Calu3 (cell line): ENCODE measurements around the gene NABP1. TPM values are rescaled to one million over a fixed set of nuclear protein-coding genes. Genes with fewer than 3 reads are reported as not detected.

Source experiments
- BruUV-seq: library from RNA; stranded (reverse); fragments of 400-500 nt; replicated peaks from 2 replicates; lab custom pipeline; 2021; lab: Mats Ljungman, UMichigan
- CTCF ChIA-PET: fragments of 300-600 bp; sonication (Branson Sonifier 250); formaldehyde crosslinking; loops from one replicate; lab custom pipeline; 2022; ENCODE audit warnings: antibody characterized with exemption; lab: Charles Lee
- DNase-seq: peaks from one replicate; pipeline ENCODE4 v3.0.0; 2022
- H3K27ac Mint-ChIP-seq: one replicate; pipeline ENCODE4 v1.8.0; 2022; ENCODE audit warnings: mixed read lengths; ENCODE audit not compliant: unreplicated experiment
- H3K27me3 Mint-ChIP-seq: one replicate; pipeline ENCODE4 v1.8.0; 2022; ENCODE audit warnings: mixed read lengths; ENCODE audit not compliant: unreplicated experiment
- H3K36me3 Mint-ChIP-seq: one replicate; pipeline ENCODE4 v1.8.0; 2022; ENCODE audit warnings: mild to moderate bottlenecking, moderate library complexity, mixed read lengths; ENCODE audit not compliant: insufficient read depth, unreplicated experiment
- H3K4me1 Mint-ChIP-seq: one replicate; pipeline ENCODE4 v1.8.0; 2022; ENCODE audit warnings: mild to moderate bottlenecking, low read depth, mixed read lengths; ENCODE audit not compliant: unreplicated experiment
- H3K4me3 Mint-ChIP-seq: one replicate; pipeline ENCODE4 v1.8.0; 2022; ENCODE audit warnings: mild to moderate bottlenecking, low read depth, moderate library complexity, mixed read lengths; ENCODE audit not compliant: unreplicated experiment
- H3K9me3 Mint-ChIP-seq: one replicate; pipeline ENCODE4 v1.8.0; 2022; ENCODE audit warnings: low read depth, mixed read lengths; ENCODE audit not compliant: unreplicated experiment
- intact Hi-C: fragments of 100-400 bp; cut with micrococcal nuclease; formaldehyde crosslinking; loops from one replicate; pipeline ENCODE4 v1.10.0; 2022; ENCODE audit not compliant: unreplicated experiment
- total RNA-seq: library from RNA; stranded (reverse); gene quantifications from 2 replicates; pipeline ENCODE4 v1.2.3, GENCODE V29; 2022
- TF ChIP-seq, protein P1 (sequence below): fragments of 200-600 bp; IDR thresholded peaks from one replicate; pipeline ENCODE4 v1.8.0; 2022; ENCODE audit warnings: antibody characterized with exemption; ENCODE audit not compliant: unreplicated experiment

The NABP1 gene
- total RNA-seq, 1 experiment from 2014 or later, result 71.8 TPM

DNA sequence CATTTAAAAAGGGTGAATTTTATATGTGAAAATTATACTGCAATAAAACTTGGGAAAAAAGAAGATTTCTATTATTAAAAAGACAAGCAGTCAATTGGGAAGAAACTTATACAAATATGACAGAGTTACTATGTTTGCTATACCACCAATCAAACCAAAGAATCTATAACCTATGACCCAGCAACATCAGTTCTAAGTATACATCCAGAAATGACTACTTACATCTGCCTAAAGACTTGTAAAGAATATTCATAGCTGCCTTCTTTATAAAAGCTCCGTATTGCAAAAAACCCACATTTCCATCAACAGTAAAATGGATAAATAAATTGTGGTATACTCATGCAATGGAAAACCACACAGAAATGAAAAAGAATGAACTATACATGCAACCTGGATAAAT, 32.9 kb upstream of the NABP1 start:
- H3K27me3 Mint-ChIP-seq, result no peaks in the 10 kb centered on the region
- peaks cover 6% of the 10 kb centered on the region for H3K4me1 Mint-ChIP-seq
- TF ChIP-seq, protein P1, sequence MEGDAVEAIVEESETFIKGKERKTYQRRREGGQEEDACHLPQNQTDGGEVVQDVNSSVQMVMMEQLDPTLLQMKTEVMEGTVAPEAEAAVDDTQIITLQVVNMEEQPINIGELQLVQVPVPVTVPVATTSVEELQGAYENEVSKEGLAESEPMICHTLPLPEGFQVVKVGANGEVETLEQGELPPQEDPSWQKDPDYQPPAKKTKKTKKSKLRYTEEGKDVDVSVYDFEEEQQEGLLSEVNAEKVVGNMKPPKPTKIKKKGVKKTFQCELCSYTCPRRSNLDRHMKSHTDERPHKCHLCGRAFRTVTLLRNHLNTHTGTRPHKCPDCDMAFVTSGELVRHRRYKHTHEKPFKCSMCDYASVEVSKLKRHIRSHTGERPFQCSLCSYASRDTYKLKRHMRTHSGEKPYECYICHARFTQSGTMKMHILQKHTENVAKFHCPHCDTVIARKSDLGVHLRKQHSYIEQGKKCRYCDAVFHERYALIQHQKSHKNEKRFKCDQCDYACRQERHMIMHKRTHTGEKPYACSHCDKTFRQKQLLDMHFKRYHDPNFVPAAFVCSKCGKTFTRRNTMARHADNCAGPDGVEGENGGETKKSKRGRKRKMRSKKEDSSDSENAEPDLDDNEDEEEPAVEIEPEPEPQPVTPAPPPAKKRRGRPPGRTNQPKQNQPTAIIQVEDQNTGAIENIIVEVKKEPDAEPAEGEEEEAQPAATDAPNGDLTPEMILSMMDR, result no peak
- no peak overlapping the region for H3K27ac Mint-ChIP-seq
- H3K4me3 Mint-ChIP-seq, result no peak overlapping the region
- intact Hi-C loops, result no loop called here
- H3K9me3 Mint-ChIP-seq, result no peaks in the 10 kb centered on the region
- no peak for DNase-seq
- CTCF ChIA-PET, result no interaction called here
- H3K36me3 Mint-ChIP-seq, result no peaks in the 10 kb centered on the region
- no TSS peak for BruUV-seq

DNA sequence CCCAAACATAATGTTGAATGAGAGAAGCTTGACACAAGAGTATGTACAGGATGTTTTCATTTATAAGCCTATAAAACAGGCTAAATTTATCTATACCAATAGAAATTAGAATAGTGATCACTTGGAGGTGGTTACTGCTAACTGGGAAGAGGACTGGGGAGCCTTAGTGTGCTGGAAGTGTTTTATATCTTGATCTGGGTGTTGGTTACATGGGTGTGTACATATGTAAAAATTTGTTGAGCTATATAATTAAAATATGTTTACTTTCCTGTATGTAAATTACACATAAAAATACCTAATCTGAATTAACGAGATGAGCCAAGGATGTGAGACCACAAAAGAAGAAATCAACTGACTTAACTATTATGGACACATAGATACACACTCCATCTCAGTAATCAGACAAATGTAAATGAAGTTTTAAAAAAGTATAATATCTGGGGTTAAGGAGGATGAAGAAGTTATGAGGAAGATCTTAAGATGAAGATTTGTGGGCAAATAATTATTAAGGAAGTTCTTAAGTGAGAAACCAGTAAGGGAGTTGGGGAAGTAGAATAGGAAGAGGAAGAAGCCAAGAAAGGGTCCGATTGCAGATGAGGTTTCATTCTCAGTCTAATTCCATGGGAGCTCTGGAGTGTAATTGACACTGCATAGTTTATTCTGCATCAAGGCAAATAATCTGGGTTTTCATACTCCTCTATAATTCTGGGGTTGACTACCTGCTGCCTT, 32.3 kb upstream of the NABP1 start:
- no peaks in the 10 kb centered on the region for H3K9me3 Mint-ChIP-seq

DNA sequence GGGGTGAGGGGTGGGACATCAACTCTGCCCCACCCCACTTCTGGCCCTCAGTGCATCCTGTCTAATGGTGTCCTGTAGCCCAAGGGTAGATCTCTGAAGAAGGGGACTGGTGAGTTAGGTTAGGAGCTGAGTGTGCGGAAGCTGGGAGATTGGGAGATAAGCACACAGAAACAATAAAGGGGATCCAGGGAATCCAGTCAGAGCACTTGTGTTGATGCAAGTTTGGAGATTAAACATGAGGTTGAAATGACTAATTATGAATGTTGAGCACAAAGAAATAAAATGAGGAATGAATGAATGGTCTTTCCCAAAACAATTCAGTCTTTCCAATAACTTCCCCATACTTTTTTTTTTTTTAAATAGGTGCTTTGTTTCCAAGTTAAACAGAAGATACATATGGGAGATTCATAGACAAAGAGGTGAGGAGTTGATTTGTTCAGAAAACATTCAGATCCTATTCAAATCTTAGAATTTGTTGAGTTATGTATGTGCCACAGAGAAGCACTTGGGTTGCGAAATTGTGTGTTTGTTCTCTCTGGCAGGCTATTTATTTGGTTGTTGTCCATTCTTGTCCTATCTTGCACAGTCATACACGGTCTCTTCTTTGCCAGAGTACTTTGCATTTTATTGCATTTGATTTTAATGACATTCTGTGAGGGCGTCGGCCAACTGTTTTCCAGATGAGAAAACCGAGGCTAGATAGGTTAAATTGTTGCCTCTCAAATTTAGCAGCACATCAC, 31.6 kb upstream of the NABP1 start:
- BruUV-seq, result no TSS peak
- intact Hi-C loops, result no loop called here
- TF ChIP-seq, protein P1, result no peak
- H3K4me1 Mint-ChIP-seq, result peaks cover 8% of the 10 kb centered on the region
- no peak overlapping the region for H3K27ac Mint-ChIP-seq
- H3K27me3 Mint-ChIP-seq, result no peaks in the 10 kb centered on the region
- H3K36me3 Mint-ChIP-seq, result no peaks in the 10 kb centered on the region
- no peak for DNase-seq
- CTCF ChIA-PET, result no interaction called here
- H3K9me3 Mint-ChIP-seq, result no peaks in the 10 kb centered on the region
- no peak overlapping the region for H3K4me3 Mint-ChIP-seq

More for the DNA sequence above, 32.3 kb upstream of the NABP1 start:
- intact Hi-C loops, result no loop called here
- H3K36me3 Mint-ChIP-seq, result no peaks in the 10 kb centered on the region
- no TSS peak for BruUV-seq
- no peaks in the 10 kb centered on the region for H3K27me3 Mint-ChIP-seq
- TF ChIP-seq, protein P1, result no peak
- no peak overlapping the region for H3K4me3 Mint-ChIP-seq
- no peak for DNase-seq
- H3K27ac Mint-ChIP-seq, result no peak overlapping the region
- CTCF ChIA-PET, result no interaction called here
- H3K4me1 Mint-ChIP-seq, result peaks cover 2% of the 10 kb centered on the region

DNA sequence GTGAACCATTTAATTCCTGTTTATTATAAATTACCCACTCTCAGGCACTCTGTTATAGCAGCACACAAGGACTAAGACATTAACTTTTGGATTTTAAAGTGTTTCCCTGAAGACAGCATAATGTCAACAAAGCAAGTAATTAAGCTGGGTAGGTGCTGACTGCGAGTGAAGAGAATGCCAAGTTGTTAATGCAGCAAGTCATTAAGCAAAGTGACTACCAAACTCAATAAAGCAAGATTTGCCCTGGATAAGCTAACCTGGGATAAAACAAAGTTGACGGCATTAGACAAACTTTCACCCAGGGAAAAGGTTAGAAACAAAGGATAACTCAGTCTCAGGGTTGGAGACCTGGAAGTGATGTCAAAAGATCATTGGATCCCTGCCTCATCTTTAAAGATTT, 28.4 kb upstream of the NABP1 start:
- TF ChIP-seq, protein P1, result no peak
- no peaks in the 10 kb centered on the region for H3K27me3 Mint-ChIP-seq
- H3K9me3 Mint-ChIP-seq, result no peaks in the 10 kb centered on the region
- H3K36me3 Mint-ChIP-seq, result no peaks in the 10 kb centered on the region
- intact Hi-C loops, result no loop called here
- H3K27ac Mint-ChIP-seq, result no peak overlapping the region
- H3K4me3 Mint-ChIP-seq, result no peak overlapping the region
- peaks cover 8% of the 10 kb centered on the region for H3K4me1 Mint-ChIP-seq
- no peak for DNase-seq
- CTCF ChIA-PET, result no interaction called here
- no TSS peak for BruUV-seq
